ENCODE measurements around the gene RAB7A.

DNA sequence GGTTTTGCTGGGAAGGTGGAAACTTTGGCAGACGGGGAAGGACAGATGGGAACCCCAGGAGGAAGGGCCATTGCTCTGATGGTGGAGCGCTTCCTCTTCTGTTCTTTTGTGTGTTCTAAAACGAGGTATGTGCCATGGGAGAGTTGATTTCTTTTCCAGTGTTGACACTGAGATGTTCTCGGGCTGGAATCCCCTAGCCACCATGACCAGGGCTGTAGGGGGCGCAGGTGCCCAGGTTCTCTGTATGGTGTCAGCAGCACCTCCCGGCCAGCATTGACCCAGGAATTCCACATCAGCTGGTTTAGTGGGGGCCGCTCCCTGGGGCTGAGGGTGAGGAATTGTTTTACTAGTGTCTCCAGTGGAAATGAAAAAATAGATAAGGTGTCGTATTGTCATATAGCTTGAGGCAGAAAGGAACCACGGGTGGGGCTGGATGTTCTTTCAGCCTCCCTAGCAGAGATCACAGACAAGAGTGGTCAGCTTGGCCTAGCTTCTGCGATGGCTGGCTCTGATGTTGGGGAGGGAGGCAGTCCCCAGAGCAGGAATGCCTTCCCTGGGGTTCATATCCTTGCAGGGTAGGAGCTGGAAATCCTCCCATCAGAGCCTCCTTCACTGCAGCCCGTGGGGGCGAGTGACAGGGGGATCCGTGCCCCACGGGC is 119.3 kb downstream of the RAB7A start:
- TF ChIP-seq HDGF (IDR thresholded peaks at IDR 0.05; ENCODE audit: borderline replicate concordance) (no peak), SP1 (IDR thresholded peaks at IDR 0.05) (no peak), ZNF384 (IDR thresholded peaks at IDR 0.05) (no peak), FOXA1 (IDR thresholded peaks at IDR 0.05) (no peak), FOXM1 (IDR thresholded peaks at IDR 0.05; ENCODE audit: borderline replicate concordance) (no peak), CTBP1 (IDR thresholded peaks at IDR 0.05; ENCODE audit: borderline replicate concordance) (no peak), FOXK2 (IDR thresholded peaks at IDR 0.05) (no peak), L3MBTL2 (conservative IDR thresholded peaks at IDR 0.05) (no peak), ELF4 (IDR thresholded peaks at IDR 0.05) (no peak), BHLHE40 (IDR thresholded peaks at IDR 0.05; ENCODE audit: borderline replicate concordance) (no peak), TARDBP (IDR thresholded peaks at IDR 0.05) (no peak), SUZ12 (IDR thresholded peaks at IDR 0.05) (no peak), NFRKB (IDR thresholded peaks at IDR 0.05) (no peak)
- TF ChIP-seq, protein P1, sequence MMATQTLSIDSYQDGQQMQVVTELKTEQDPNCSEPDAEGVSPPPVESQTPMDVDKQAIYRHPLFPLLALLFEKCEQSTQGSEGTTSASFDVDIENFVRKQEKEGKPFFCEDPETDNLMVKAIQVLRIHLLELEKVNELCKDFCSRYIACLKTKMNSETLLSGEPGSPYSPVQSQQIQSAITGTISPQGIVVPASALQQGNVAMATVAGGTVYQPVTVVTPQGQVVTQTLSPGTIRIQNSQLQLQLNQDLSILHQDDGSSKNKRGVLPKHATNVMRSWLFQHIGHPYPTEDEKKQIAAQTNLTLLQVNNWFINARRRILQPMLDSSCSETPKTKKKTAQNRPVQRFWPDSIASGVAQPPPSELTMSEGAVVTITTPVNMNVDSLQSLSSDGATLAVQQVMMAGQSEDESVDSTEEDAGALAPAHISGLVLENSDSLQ (IDR thresholded peaks at IDR 0.05): no peak

All from HEK293T (cell line).